ENCODE results near the gene RPS27L. TPM values are rescaled to one million over a fixed set of nuclear protein-coding genes. Genes with fewer than 3 reads are reported as not detected.

RPS27L gene
- total and polyA plus RNA-seq, 9 of the 15 experiments (the other 6 are each of a cell fraction or from before 2014, with no cell fraction given): 72.2 to 382 (median 116) TPM

GRCh38 chr15:63157118-63157843 is at the start of gene RPS27L (continued):
- TF ChIP-seq CEBPZ (IDR thresholded peaks at IDR 0.05; ENCODE audit: borderline replicate concordance, low read depth, low read length) (peak; percentile 8; the same call in 1 of the 2 replicates), NR2C1 (IDR thresholded peaks at IDR 0.05) (no peak), NR2C1 (tag; IDR thresholded peaks at IDR 0.05) (peak; percentile 28; the same call in 1 of the 2 replicates), BCOR (IDR thresholded peaks at IDR 0.05) (peak; percentile 55), RERE (CRISPR knock-in tag; IDR thresholded peaks at IDR 0.05; ENCODE audit: borderline replicate concordance) (0 out of 2 replicates have a peak, but pooled peaks have one; percentile 78), ZNF583 (CRISPR knock-in tag; IDR thresholded peaks at IDR 0.05) (no peak; the same call in 1 of the 2 replicates), ZMIZ1 (IDR thresholded peaks at IDR 0.05; ENCODE audit: low read depth in 2 of 2, low read length in 2 of 2) (0 out of 4 replicates have a peak, but pooled peaks of 1 of the 2 experiments have one; percentile 47), FOXO4 (CRISPR knock-in tag; IDR thresholded peaks at IDR 0.05) (peak; percentile 71; the same call in 1 of the 2 replicates), ZNF707 (CRISPR knock-in tag; conservative IDR thresholded peaks at IDR 0.05) (no peak), CCNT2 (IDR thresholded peaks at IDR 0.05; ENCODE audit: borderline replicate concordance, extremely low read depth, insufficient read length, low read depth, low read length) (peak; percentile 64), GABPA (tag; conservative IDR thresholded peaks at IDR 0.05; ENCODE audit: low read depth) (peak; percentile 90)

Measured in K562 (cell line).